Stimulated activated CD4-positive, alpha-beta T cell treated with anti-CD3 and anti-CD28 coated beads, TNF-alpha, amount 100 ng/mL, for 48 hours (primary cell): Measurements from ENCODE around the gene LCE3D.
"Not testable (repeated sequence)": the region's sequence is repeated elsewhere in the genome, so short reads cannot be mapped to it uniquely, and the experiment has no call there.

Source experiments
- DNase-seq, 3 donors: peaks; one replicate each; pipeline ENCODE4 v3.0.0-alpha.2; 2020; ENCODE audit warnings: low read depth in 3 of 3

The LCE3D gene, protein sequence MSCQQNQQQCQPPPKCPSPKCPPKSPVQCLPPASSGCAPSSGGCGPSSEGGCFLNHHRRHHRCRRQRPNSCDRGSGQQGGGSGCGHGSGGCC

DNA sequence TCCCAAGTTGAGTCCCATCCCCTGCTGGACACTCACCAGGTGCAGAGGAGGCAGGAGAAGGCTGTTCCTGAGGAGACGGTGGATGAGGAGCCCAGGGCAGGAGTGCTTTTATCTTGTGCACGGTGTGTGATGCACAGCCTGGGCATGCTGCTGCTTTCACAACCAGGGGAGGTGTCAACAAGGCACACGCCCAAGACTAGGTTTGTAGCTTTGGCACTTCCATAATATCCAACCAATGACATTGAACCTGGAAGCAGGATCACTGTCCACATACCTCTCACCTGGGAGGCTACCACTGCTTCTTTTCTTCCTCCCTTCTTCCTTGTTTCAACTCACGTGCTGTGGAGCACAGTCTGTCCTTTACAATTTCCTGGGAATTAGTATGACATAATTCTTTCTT lies at the start of gene LCE3D:
LCE3D (minus strand) TSS at position 84 of the 400 bp plus-strand sequence. CDS start 580 bp downstream, outside the sequence.
- DNase-seq: no peak

DNA sequence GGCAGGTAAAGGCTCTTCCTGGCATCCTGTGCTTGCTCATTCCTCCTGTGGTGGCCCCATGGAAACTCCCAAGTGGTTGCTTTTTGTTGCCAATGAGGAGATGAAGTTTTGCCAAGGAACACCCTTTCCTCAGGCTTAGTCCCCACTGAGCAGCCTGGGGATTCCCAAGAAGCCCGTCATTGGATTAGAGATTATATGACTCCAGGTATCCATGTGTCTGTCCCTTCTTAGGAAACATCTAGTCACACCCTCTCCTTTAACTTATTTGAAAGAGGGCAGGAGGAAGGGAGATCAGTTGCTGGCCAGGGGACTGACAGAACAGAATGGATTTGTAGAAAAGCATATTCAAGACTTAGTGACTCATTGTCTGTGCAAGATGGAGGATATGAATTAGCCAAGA lies 46.4 kb upstream of the LCE3D start:
- DNase-seq: no peak

DNA sequence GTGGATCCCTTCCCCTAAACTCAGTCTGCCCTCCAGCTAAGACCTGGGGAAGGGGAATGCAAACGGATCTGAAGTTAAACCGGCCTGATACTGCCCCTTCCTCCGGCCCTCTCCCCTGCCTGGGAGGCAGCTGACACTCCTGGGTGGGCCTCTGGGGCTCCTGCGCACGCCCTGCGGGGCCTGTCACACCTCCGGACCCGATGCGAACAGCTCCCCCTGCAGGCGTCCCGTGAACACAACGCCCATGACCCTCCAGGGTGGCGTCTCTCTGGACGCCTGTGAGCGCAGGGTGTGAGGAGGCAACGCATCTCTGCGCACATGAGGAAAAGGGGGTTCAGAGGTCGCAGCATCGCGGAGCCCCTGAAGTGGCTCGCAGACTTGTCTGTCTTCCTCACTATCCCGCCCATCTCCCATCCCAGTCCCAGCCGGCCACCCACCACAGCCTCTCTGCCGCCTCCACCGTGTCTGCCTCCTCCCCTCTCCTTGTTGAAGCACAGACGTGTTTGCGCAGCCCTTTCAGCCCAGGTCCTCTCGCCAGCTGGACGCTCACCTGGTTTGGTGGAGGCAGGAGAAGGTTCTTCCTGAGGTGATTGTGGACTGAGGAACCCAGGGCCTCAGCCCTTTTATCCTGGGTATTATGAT lies 43.0 kb upstream of the LCE3D start:
- peak in 2 of 3 donors; percentile 8 to 26 for DNase-seq

DNA sequence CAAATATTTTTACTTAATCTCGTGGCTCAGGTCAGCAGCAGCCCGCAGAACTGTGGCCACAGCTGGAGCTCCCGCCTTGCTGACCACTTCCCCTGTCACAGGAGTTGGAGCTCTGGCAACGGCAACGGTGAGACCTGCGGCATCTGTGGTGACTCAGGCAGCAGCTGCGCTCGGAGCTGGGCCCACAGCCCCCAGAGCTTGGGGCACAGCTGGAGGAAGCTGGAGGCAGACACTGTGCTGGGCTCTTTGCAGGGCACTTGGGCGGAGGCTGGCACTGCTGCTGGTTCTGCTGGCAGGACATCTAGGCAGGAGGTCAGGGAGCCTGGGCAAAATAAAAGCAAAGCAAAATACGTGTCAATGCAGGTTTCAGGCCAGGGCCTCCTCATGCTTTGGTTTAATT lies 42.5 kb upstream of the LCE3D start, which contains the start of gene LCE3A:
LCE3A (minus strand) TSS at position 301 of the 400 bp plus-strand sequence; CDS start at position 301, 0 bp downstream.
- no peak for DNase-seq

DNA sequence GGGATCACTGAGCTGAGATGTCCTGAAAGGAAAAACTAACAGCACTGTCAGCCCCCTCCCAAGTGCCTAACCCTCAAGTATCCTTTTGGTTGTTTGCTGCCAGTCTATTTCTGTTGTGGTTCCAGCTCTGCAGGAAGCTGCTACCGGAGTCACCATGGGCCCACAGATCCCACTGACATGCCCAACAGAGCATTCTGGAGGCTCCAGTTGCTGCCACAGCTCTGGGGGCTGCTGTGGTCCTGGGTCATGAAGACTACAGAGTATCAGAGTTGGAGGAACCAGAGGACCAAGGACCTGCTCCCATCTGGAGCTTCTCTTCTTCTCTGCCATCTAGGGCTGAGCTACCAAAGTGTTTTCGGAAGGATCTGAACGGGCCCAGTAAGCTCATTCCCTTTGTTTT lies 41.7 kb upstream of the LCE3D start:
- no peak for DNase-seq

DNA sequence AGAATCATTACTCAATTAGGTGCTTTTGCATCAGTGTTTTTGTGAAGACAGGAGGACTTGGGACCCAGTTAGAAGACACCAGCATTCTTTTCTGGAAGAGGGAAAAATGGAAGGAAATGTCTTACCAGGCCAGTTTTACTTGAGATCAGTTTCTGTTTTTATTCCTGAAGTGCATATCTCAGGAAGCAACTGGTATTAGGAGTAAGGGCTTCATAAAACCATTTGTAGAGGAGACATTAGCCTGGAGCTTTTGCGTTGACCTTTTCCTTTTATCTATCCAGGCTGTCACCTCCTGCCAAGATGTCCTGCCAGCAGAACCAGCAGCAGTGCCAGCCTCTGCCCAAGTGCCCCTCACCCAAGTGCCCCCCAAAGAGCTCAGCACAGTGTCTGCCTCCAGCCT lies 33.2 kb upstream of the LCE3D start, which contains the start of gene LCE3B:
LCE3B (plus strand) TSS at position 301 of the 400 bp plus-strand sequence; CDS start at position 301, 0 bp downstream.
- no peak for DNase-seq

DNA sequence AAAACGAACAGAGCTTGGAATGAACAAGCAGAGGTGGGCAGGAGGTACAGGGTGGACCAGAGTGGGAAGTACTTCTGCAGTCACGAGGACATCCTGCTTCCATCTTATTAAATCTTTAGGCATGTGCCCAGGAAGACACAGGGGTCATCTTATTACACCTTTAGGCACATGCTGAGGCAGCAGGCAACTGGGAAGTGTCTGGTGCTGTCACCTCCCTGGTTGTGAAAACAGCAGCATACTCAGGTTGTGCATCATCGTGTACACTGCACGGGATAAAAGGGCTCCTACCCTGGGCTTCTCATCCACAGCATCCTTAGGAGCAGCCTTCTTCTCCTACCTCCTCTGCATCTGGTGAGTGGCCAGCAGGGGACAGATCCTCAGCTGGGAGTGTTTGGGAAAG lies 19.6 kb upstream of the LCE3D start, which contains the start of gene LCE3C:
LCE3C (plus strand) TSS at position 301 of the 400 bp plus-strand sequence. CDS start 498 bp downstream, outside the sequence.
- no peak for DNase-seq

DNA sequence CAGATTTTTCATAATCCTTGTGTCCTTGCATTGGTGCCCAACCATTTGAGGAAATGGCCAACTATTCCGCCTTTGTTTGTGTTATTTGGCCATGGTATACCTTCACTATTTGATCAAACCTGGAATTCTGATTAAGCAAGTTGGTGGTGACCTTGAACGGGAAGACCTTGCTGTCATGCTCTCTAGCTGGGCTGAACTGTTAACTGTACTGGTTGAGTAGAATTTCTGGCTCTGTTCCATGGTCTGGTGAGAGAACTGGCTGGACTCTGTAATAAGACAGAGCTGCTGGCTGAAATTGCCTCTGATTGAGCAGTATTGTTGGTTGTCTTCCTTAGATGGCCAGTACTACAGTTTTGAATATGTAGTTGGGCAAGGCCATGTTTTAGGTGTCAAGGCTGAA lies 16.7 kb upstream of the LCE3D start:
- DNase-seq: no peak

DNA sequence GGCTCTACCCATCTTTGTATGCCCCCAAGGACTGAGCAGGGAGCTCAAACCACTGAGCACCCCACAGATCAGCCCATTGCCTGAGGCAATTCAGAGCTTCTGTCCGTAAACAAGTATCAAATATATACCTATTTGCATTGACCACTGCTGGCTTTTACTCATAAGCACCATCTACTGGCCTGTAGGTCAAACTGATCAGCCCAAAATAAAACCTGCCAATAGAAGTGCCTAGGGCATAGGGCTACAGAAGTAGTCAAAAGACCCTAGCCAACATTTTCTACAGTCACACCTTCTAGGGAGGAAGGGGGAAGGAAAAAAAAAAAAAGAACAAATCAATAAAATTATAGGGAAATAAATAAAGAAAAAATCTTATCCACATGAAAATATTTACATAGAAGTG lies 5.3 kb upstream of the LCE3D start:
- DNase-seq: no peak

DNA sequence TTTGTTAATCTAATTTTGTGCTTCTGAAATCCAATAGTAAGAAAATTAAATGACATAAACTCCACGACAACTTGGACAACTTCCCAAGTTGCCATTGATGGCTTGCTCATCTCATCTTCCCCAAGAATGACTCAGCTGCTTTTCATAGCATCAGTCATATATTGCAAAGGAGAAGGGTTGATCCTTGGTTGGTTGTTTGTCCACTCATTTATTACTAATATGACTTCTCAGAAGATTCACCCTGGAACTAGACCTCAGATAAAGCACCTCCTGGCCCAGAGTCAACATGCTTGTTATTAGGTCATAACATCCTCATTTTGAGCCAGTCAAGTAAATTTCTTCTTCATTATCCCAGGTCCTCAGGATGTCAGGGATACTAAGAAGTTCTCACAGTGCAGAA lies 2.3 kb upstream of the LCE3D start:
- DNase-seq: no peak

DNA sequence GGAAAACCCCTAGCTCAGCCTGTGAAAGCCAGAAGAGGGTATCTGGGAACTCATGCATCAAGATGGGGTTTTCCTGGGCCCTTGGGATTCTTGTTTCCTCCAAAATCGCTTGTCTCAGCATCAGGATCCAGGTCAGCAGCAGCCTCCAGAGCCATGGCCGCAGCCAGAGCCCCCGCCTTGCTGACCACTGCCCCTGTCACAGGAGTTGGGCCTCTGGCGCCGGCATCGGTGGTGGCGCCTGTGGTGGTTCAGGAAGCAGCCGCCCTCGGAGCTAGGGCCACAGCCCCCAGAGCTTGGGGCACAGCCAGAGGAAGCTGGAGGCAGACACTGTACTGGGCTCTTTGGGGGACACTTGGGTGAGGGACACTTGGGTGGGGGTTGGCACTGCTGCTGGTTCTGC lies 790 bp downstream of the LCE3D start:
- not testable (repeated sequence) for DNase-seq

DNA sequence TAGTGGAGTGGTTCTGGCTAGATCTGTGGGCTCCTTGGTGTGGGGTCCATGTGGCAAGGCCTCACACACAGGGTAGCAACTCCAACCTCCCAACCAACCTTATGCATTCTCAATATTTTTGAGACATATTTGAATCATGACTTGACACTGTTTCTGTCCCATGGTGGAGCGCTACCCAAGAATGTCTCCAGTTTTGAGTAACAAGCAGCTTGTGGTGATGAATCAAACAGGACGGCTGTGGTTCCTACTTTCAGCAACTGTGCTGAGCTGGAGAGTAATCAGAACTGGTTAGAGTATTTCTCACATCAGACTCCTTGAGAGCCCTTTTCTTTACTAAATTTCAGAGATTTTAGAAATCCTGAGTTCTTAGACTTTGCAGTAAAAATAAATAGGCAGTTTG lies 3.1 kb downstream of the LCE3D start:
- no peak for DNase-seq

DNA sequence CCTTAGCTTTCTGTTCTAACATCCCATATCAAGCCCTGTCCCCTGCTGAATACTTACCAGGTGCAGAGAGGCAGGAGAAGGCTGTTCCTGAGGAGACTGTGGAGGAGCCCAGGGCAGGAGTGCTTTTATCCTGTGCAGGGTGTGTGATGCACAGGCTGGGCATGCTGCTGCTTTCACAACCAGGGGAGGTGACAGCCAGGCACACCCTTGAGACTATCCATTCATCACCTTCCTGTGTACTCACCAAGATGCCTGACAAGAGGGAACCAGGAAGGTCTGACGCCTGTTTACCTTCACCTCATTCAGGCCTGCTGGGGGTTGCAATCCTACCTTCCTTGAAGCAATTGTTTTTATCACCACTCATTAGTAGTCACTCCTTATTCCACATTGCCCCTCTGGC lies 13.6 kb downstream of the LCE3D start, which contains the start of gene LCE3E:
LCE3E (minus strand) TSS at position 100 of the 400 bp plus-strand sequence. CDS start 572 bp downstream, outside the sequence.
- no peak for DNase-seq

DNA sequence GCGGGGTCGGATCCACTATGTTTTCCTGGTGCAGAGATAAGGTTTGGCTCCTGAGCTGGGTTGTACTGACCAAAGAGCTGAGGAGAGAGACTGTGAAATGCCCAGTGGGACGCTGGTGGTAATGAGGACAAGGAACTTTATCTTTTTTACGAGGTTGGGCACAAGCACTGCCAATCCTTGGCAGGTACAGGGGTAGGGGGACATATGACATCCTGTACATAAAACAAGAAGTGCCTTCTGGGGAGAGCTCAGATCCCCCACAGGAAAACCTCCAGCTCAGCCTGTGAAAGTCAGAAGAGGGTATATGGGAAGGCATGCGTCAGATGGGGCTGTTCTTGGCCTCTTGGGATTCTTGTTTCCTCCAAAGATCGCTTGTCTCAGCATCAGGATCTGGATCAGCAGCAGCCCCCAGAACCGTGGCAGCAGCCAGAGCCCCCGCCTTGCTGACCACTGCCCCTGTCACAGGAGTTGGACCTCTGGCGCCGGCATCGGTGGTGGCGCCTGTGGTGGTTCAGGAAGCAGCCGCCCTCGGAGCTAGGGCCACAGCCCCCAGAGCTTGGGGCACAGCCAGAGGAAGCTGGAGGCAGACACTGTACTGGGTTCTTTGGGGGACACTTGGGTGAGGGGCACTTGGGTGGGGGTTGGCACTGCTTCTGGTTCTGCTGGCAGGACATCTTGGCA lies 14.6 kb downstream of the LCE3D start:
- no peak for DNase-seq

DNA sequence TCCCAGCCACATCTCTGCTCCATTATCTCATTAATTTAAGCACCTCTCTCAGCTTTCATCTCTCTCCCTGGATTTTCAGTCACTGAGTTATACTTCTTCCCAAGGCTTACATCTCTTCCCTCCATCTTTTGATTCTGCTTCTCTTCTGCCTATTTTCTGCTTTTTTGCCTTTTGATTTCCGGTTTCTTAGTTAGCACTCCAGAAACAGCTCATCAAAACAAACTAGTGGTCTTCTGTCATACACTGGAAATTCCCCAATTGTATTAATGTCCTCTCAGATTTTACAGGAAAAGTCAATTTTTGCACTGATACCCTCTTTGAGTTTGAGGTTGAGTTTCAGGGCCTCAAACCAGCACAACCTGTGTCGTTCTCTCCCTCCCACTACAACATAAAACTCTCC lies 15.2 kb downstream of the LCE3D start:
- no peak for DNase-seq

DNA sequence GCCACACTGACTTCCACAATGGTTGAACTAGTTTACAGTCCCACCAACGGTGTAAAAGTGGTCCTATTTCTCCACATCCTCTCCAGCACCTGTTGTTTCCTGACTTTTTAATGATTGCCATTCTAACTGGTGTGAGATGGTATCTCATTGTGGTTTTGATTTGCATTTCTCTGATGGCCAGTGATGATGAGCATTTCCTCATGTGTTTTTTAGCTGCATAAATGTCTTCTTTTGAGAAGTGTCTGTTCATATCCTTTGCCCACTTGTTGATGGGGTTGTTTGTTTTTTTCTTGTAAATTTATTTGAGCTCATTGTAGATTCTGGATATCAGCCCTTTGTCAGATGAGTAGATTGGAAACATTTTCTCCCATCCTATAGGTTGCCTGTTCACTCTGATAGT lies 32.0 kb downstream of the LCE3D start:
- not testable (repeated sequence) for DNase-seq

DNA sequence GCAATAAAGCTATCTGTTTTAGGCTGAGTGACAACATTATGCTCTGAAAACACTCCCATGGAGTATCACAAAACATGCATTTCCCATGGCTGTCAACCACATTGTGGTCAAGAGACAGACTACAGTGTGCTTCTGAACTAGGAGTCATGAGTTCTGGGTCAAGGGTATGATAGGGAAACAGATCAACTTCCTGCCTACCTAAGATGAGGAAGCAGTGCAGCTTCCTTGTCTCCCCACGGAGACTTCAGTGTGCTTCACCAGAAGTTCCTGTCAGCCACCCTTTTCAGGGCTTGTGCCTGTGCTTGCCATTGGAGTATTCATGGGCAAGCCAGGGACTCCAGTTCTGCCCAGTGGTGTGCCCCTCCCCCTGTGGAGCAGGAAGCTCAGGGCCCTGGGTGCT lies 33.6 kb downstream of the LCE3D start:
- DNase-seq: no peak

DNA sequence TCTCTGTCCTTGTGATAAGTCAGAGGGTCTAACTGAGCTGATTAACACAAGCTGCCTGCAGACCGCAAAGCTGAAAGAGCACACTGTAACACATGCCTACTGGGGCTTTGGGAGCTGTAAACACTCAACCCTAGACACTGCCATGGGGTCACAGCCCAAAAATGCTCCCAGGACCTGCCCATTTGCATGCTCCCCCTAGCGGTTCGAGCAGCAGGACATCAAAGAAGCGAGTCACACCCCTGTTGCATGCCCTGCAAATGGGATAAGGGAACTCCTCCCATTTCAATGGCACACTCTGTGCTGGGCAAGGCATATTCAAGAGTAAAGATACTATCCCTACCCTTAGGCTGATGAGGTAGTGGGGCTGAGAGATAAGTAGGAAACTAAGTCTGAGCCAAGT lies 36.5 kb downstream of the LCE3D start:
- DNase-seq: no peak

DNA sequence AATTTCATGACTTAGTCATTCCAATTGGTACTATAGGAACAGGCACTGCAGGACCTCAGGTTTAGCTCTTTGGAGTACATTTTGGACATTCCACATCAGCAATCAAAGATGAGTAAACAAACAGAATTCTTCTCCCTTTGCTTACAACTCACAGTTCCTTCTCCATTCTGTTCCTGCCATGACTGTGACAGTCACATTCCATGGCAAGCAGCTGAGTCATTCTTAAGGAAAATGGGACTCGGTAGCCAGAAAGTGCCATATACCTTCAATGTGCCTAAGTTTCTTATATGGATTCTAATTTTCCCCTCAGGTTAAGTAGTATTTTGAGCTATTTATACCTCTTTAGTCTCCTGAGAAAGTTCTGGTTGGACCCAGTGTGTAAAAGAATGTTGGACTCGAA lies 40.4 kb downstream of the LCE3D start:
- no peak for DNase-seq

DNA sequence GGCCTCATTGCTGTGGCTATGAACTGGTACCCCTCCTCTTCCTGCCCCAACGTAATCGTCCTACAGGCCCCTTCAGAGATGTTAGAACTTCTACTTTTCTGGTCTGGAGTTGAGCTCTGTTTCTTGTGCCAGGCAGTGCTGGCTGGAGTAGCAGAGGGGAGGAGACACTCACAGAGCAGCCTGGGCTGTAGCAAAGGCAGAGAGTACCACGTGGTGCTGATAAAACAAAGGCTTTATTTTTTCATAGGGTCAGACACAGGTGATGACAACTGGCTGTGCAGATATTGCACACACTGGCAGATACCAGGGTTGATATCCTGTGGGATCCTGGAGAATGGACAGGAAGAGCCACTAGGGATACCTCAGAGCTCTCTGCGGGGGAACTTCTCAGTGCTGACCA lies 42.8 kb downstream of the LCE3D start:
- no peak for DNase-seq

DNA sequence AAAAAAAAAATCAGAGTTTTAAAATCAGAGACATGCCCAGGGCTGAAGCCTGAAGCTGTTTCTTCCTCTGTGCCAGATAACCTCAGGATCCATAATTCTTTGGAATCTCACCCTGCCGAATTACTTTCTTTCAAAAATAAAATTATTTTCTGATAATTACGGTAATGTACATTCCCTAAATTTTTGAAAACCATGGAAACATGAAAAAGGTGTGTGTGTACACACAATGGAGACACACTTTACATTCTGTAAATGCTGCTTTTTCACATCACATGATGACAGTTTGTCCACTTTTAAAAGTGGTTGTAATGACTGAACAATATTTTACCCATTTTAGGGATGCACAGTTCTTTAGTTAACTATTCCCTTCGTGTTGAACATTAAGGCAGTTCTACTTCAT lies 44.5 kb downstream of the LCE3D start:
- no peak for DNase-seq

DNA sequence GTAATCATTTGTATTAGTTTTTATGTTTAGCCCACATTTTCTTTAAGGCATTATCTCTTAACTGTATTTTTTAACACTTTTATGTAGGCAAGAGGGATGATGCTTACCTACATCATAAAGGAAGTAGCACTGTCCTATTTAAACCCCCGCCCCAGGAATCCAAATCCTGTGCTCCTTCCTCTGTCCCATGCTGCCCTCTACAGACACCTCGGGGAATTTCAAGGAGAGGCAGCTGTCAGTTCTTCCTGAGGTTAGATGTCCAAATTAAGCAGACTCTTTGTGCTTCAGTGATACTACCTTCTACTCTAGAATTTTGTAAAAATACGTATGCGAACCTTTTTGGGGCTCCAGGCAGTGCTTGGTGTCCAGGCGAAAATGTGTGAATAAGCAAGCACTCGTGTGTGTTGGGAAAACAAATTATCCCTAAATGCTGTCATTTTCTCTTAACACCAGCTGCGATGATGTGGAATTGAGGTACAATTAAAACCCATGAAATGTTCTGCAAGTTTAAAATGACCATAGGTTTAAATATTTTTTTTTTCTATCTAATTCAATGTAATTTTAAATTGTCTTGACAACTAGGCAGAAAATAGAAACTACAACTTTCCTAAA lies 46.9 kb downstream of the LCE3D start:
- peak in 2 of 3 donors; percentile 14 to 24 for DNase-seq
